Activated CD8-positive, alpha-beta T cell treated with anti-CD3 and anti-CD28 coated beads for 36 hours (primary cell): ENCODE measurements around the gene IFNLR1. TPM values are rescaled to one million over a fixed set of nuclear protein-coding genes. Genes with fewer than 3 reads are reported as not detected.
"Not testable (repeated sequence)": the region's sequence is repeated elsewhere in the genome, so short reads cannot be mapped to it uniquely, and the experiment has no call there.

Experiments
- ATAC-seq: fragments of 200-7000 bp; cut with Tn5 transposase; one replicate; pipeline ENCODE4 v1.10.0; 2021; ENCODE audit warnings: mild to moderate bottlenecking, moderate library complexity
- CTCF ChIA-PET: fragments of 350-600 bp; sonication (Branson Sonifier 250); formaldehyde crosslinking; loops from one replicate; lab custom pipeline; 2021; ENCODE audit warnings: antibody characterized with exemption; lab: Charles Lee
- POLR2A ChIA-PET: fragments of 350-600 bp; sonication (Branson Sonifier 250); formaldehyde crosslinking; loops from one replicate; lab custom pipeline; 2021; ENCODE audit warnings: antibody characterized with exemption; lab: Charles Lee
- DNase-seq: peaks from one replicate; pipeline ENCODE4 v3.0.0-alpha.2; 2020
- H3K27ac Mint-ChIP-seq: one replicate; pipeline ENCODE4 v1.8.0; 2021; ENCODE audit warnings: mild to moderate bottlenecking, mixed read lengths
- H3K27me3 Mint-ChIP-seq: one replicate; pipeline ENCODE4 v1.8.0; 2021; ENCODE audit warnings: mixed read lengths
- H3K36me3 Mint-ChIP-seq: one replicate; pipeline ENCODE4 v1.8.0; 2021; ENCODE audit warnings: low read depth, mixed read lengths
- H3K4me1 Mint-ChIP-seq: one replicate; pipeline ENCODE4 v1.8.0; 2021; ENCODE audit warnings: low read depth, mixed read lengths
- H3K4me3 Mint-ChIP-seq: one replicate; pipeline ENCODE4 v1.8.0; 2021; ENCODE audit warnings: mild to moderate bottlenecking, moderate library complexity, mixed read lengths
- H3K9me3 Mint-ChIP-seq: one replicate; pipeline ENCODE4 v1.8.0; 2021; ENCODE audit warnings: mixed read lengths
- intact Hi-C: fragments of 100-400 bp; cut with micrococcal nuclease; formaldehyde crosslinking; loops from one replicate; pipeline ENCODE4 v1.10.0; 2022
- total RNA-seq, 2 experiments: library from RNA; stranded (reverse); gene quantifications; one replicate each; pipeline ENCODE4 v1.2.3, GENCODE V29; 2021
- TF ChIP-seq, protein P1 (sequence below): fragments of 200-600 bp; IDR thresholded peaks from one replicate; pipeline ENCODE4 v1.8.0; 2022; ENCODE audit warnings: antibody characterized with exemption, mild to moderate bottlenecking

Gene IFNLR1
- total RNA-seq, 2 experiments from 2014 or later = 4.8 to 6.4 TPM

DNA sequence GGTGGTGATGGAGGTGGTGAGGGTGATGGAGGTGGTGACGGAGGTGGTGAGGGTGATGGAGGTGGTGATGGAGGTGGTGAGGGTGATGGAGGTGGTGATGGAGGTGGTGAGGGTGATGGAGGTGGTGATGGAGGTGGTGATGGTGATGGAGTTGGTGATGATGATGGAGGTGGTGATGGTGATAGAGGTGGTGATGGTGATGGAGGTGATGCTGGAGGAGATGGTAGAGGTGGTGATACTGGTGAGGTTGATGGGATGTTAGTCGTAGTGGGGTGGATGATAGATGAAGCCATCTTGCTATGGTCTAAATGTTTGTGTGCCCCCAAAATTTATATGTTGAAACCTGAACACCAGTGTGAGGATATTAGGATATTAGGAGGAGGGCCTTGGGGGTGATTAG lies 25.3 kb upstream of the IFNLR1 start:
- Mint-ChIP-seq H3K27ac (no peak overlapping the region), H3K27me3 (peaks cover 22% of the 10 kb centered on the region), H3K4me1 (no peaks in the 10 kb centered on the region), H3K4me3 (no peak overlapping the region), H3K9me3 (peaks cover 3% of the 10 kb centered on the region), H3K36me3 (no peaks in the 10 kb centered on the region)
- POLR2A ChIA-PET = no interaction called here
- ATAC-seq (no peak), DNase-seq (no peak)
- CTCF ChIA-PET = no interaction called here
- intact Hi-C loops = no loop called here
- TF ChIP-seq, protein P1, sequence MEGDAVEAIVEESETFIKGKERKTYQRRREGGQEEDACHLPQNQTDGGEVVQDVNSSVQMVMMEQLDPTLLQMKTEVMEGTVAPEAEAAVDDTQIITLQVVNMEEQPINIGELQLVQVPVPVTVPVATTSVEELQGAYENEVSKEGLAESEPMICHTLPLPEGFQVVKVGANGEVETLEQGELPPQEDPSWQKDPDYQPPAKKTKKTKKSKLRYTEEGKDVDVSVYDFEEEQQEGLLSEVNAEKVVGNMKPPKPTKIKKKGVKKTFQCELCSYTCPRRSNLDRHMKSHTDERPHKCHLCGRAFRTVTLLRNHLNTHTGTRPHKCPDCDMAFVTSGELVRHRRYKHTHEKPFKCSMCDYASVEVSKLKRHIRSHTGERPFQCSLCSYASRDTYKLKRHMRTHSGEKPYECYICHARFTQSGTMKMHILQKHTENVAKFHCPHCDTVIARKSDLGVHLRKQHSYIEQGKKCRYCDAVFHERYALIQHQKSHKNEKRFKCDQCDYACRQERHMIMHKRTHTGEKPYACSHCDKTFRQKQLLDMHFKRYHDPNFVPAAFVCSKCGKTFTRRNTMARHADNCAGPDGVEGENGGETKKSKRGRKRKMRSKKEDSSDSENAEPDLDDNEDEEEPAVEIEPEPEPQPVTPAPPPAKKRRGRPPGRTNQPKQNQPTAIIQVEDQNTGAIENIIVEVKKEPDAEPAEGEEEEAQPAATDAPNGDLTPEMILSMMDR = no peak

DNA sequence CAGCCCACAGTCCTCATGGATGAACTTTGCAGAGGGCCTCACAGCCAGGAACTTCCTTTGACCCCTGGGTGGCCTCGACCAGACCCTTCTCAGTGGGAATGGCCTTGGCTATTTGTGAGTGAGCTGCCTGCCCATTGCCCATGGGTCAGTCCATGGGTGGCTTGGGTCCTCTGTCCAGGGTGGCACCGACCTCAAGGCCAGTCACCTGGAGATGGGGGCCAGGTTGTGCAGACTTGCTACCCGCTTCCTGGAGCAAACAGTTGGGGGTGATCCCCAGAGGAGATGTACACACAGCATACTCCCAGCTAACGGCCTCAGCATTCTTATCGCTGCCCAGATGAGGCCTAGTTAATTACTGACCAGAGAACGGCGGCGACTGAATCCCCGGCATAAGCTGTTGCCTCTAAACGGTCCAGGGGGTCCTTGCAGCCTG lies 23.1 kb upstream of the IFNLR1 start:
- H3K4me1 Mint-ChIP-seq = no peaks in the 10 kb centered on the region
- H3K4me3 Mint-ChIP-seq = no peak overlapping the region
- ChIA-PET CTCF (interaction anchor here (1.1 to 9.0 kb wide), 3 partner anchors 12 to 182 kb away, joined by 3 to 73 read pairs (median 3); no protein-coding TSS in a partner anchor), POLR2A (interaction anchor here (0.7 kb wide), 1 partner anchor 12 kb away, joined by 3 read pairs; no protein-coding TSS in a partner anchor)
- H3K9me3 Mint-ChIP-seq = peaks cover 3% of the 10 kb centered on the region
- intact Hi-C loops = no loop called here
- DNase-seq (no peak), ATAC-seq (no peak)
- TF ChIP-seq, protein P1 = no peak
- no peaks in the 10 kb centered on the region for H3K36me3 Mint-ChIP-seq
- no peak overlapping the region for H3K27ac Mint-ChIP-seq
- peaks cover 17% of the 10 kb centered on the region for H3K27me3 Mint-ChIP-seq

DNA sequence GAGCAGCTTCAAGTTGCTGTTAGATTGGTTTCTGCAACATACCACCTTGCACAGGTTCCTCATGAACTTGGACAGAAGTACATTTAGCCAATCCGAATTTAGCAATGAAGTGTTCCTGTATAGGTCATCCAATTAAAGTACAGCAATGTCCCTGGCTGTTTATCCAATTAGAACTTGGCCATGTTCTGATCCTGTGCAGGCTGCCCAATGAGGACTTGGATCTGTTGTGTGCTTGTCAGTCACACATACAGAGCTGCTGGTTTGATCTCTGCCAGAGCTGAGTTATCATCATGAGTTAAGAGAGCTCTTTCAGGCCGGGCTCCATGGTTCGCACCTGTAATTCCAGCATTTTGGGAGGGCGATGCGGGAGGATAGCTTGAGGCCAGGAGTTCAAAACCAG lies 22.0 kb upstream of the IFNLR1 start:
- H3K27me3 Mint-ChIP-seq = peaks cover 12% of the 10 kb centered on the region
- peaks cover 3% of the 10 kb centered on the region for H3K9me3 Mint-ChIP-seq
- no peak overlapping the region for H3K4me3 Mint-ChIP-seq
- TF ChIP-seq, protein P1 = no peak
- no peaks in the 10 kb centered on the region for H3K36me3 Mint-ChIP-seq
- POLR2A ChIA-PET = interaction anchor here (1.5 kb wide), 1 partner anchor 19 kb away, joined by 3 read pairs; no protein-coding TSS in a partner anchor
- ATAC-seq (no peak), DNase-seq (no peak)
- intact Hi-C loops = no loop called here
- H3K27ac Mint-ChIP-seq = no peak overlapping the region
- H3K4me1 Mint-ChIP-seq = no peaks in the 10 kb centered on the region
- CTCF ChIA-PET = interaction anchor here (1.1 to 9.0 kb wide), 3 partner anchors 9 to 183 kb away, joined by 3 to 73 read pairs (median 5); no protein-coding TSS in a partner anchor

DNA sequence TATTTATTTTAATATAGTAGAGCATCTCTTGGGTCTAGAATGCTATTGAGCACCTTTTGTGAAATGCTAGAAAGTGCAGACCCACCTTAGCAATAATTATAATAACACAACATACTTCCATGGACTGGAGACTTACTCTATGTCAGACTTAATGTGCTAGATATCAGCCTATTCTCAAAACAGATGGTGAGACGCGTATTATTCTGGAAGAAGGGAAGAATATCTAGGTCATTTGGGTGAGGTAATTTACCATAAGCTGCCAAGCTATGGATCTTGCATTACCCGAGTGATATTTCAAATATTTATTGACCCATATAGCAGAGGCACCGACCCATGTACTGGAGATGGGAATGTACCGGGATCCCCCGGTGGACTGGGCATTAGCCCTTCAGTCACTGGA lies 20.6 kb upstream of the IFNLR1 start:
- intact Hi-C loops = no loop called here
- H3K36me3 Mint-ChIP-seq = no peaks in the 10 kb centered on the region
- ChIA-PET CTCF (interaction anchor here (9.0 kb wide), 1 partner anchor 185 kb away, joined by 73 read pairs; no protein-coding TSS in a partner anchor), POLR2A (interaction anchor here (1.5 kb wide), 1 partner anchor 20 kb away, joined by 3 read pairs; no protein-coding TSS in a partner anchor)
- H3K4me3 Mint-ChIP-seq = no peak overlapping the region
- peaks cover 1% of the 10 kb centered on the region for H3K9me3 Mint-ChIP-seq
- H3K27me3 Mint-ChIP-seq = peaks cover 10% of the 10 kb centered on the region
- peaks cover 9% of the 10 kb centered on the region for H3K4me1 Mint-ChIP-seq
- TF ChIP-seq, protein P1 = no peak
- ATAC-seq (no peak), DNase-seq (no peak)
- H3K27ac Mint-ChIP-seq = no peak overlapping the region

DNA sequence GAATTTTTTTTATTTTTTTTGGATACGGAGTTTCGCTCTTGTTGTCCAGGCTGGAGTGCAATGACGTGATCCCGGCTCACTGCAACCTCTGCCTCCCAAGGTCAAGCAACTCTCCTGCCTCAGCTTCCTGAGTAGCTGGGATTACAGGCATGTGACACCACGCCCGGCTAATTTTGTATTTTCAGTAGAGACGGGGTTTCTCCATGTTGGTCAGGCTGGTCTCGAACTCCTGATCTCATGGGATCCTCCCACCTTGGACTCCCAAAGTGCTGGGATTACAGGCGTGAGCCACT lies 20.3 kb upstream of the IFNLR1 start:
- DNase-seq, H3K4me1 Mint-ChIP-seq, H3K36me3 Mint-ChIP-seq, H3K27ac Mint-ChIP-seq, ATAC-seq, POLR2A ChIA-PET, H3K27me3 Mint-ChIP-seq, H3K9me3 Mint-ChIP-seq, intact Hi-C loops, H3K4me3 Mint-ChIP-seq: not testable (repeated sequence)
- CTCF ChIA-PET = interaction anchor here (9.0 kb wide), 1 partner anchor 185 kb away, joined by 73 read pairs; no protein-coding TSS in a partner anchor
